Heart left ventricle (tissue), 16 donors: ENCODE data around the gene NPTX1. TPM values are rescaled to one million over a fixed set of nuclear protein-coding genes. Genes with fewer than 3 reads are reported as not detected.

Source experiments
- ATAC-seq, 4 donors: fragments of 200-7000 bp; cut with Tn5 transposase; one replicate each; pipeline ENCODE4 v1.9.1; 2020 to 2022; ENCODE audit warnings: moderate library complexity in 4 of 4, mild to moderate bottlenecking in 3 of 4, moderate number of reproducible peaks in 1 of 4
- DNase-seq, 5 donors: peaks; one replicate each; pipeline ENCODE4 v3.0.0-alpha.2; 2020
- H3K27ac ChIP-seq, 12 donors: fragments of 200-600 bp; sonication (generic) in 4 of 12; one replicate each; pipeline versions ENCODE4 v1.5.0 to v1.8.0; 2016 to 2022; ENCODE audit warnings: mild to moderate bottlenecking in 2 of 12
- H3K27me3 ChIP-seq, 9 donors: fragments of 200-600 bp; sonication (generic) in 2 of 9; one replicate each; pipeline versions ENCODE4 v1.5.1 to v1.8.0; 2016 to 2022; ENCODE audit warnings: mild to moderate bottlenecking in 3 of 9
- H3K36me3 ChIP-seq, 9 donors: fragments of 200-600 bp; sonication (generic) in 2 of 9; one replicate each; pipeline versions ENCODE4 v1.5.0 to v1.8.0; 2018 to 2022; ENCODE audit warnings: mild to moderate bottlenecking in 2 of 9
- H3K4me1 ChIP-seq, 12 donors: fragments of 200-600 bp; sonication (generic) in 4 of 12; one replicate each; pipeline versions ENCODE4 v1.5.0 to v1.8.0; 2016 to 2022; ENCODE audit warnings: mild to moderate bottlenecking in 3 of 12
- H3K4me3 ChIP-seq, 12 donors: fragments of 200-600 bp; sonication (generic) in 4 of 12; one replicate each; pipeline versions ENCODE4 v1.5.0 to v1.8.0; 2017 to 2022; ENCODE audit warnings: mild to moderate bottlenecking in 9 of 12, moderate library complexity in 4 of 12
- H3K9me3 ChIP-seq, 12 donors: fragments of 200-600 bp; sonication (generic) in 4 of 12; one replicate each; pipeline versions ENCODE4 v1.5.0 to v1.8.0; 2016 to 2022; ENCODE audit warnings: mild to moderate bottlenecking in 1 of 12
- CTCF ChIP-seq, 12 donors: fragments of 200-600 bp; sonication (generic) in 4 of 12; IDR thresholded peaks; one replicate each; pipeline versions ENCODE4 v1.5.0 to v1.8.0; 2018 to 2022; ENCODE audit warnings: antibody characterized with exemption in 12 of 12, mild to moderate bottlenecking in 5 of 12
- POLR2A ChIP-seq, 2 donors: fragments of 450-650 bp; IDR thresholded peaks; one replicate each; pipeline ENCODE4 v1.6.1; 2017; ENCODE audit warnings: antibody characterized with exemption in 2 of 2, mild to moderate bottlenecking in 2 of 2, moderate library complexity in 2 of 2
- WGBS, 4 donors: extraction: QIAGEN DNeasy Blood & Tissue Kit in 2 of 4; methylation state at CpG; one replicate each; pipeline versions ENCODE4 v1.1.5 to v1.1.7; 2013 to 2018; 5-methylcytosine and 5-hydroxymethylcytosine counted together
- intact Hi-C, 10 donors: fragments of 100-400 bp; cut with DNase I; formaldehyde crosslinking; loops; one replicate each; pipeline versions ENCODE4 v1.11.1 to v1.14.2; 2022
- polyA plus RNA-seq, 2 donors: library from polyadenylated mRNA; stranded (reverse); fragments of 200-250 nt; gene quantifications; one replicate each; pipeline ENCODE4 v1.2.3, GENCODE V29; 2013
- total RNA-seq, 9 donors: library from RNA; depleted of rRNA in 2 of 9; stranded (reverse); fragments of >200 nt in 2 of 9; fragmentation: NEBNext Ultra II Directional in 3 of 9; extraction: Animal tissue kit (Norgen Biotek cat#: 25700) in 3 of 9; gene quantifications; one replicate each; pipeline versions ENCODE4 v1.1.0 to v1.2.4, GENCODE V29; 2016 to 2023
- donor health status: ischemic (EF 13 %, LVEDD 7.1; RV severe dilation, severe dysfunction).
- donor health status: healthy with polysubstance abuse.
- donor health status: DM: no; HTN: yes; CAD: no.
- donor health status: DM: no; HTN: no; CAD: no.
- donor health status: ischemic (EF 25% LVEDD 6.9; RV normal size, moderate dysfunction).
- donor health status: ischemic (EF 25% LVEDD 5.7; RV mildly dilated, moderate dysfunction).
- donor health status: healthy.
- donor health status: DM: yes; HTN: yes; CAD: no.
- donor health status: ischemic (EF 35%, LVEDD 5.7; RV mildly dilated, moderate dysfunction).
- donor health status: nonischemic (EF 11% LVEDD 7.7; RV severe dilation, severe dysfunction).
- donor health status: DM: yes; HTN: yes; CAD: no.
- donor health status: PGD.
- donor health status: ischemic (EF 29% LVEDD 5.4; RV normal size, mild dysfunction).
- donor health status: nonischemic (EF 23%, LVEDD 6.1; RV moderate dilation, normal function).

The NPTX1 gene
- total and polyA plus RNA-seq, 11 donors = 0.01 to 0.58 (median 0.09) TPM; not detected in 7

DNA sequence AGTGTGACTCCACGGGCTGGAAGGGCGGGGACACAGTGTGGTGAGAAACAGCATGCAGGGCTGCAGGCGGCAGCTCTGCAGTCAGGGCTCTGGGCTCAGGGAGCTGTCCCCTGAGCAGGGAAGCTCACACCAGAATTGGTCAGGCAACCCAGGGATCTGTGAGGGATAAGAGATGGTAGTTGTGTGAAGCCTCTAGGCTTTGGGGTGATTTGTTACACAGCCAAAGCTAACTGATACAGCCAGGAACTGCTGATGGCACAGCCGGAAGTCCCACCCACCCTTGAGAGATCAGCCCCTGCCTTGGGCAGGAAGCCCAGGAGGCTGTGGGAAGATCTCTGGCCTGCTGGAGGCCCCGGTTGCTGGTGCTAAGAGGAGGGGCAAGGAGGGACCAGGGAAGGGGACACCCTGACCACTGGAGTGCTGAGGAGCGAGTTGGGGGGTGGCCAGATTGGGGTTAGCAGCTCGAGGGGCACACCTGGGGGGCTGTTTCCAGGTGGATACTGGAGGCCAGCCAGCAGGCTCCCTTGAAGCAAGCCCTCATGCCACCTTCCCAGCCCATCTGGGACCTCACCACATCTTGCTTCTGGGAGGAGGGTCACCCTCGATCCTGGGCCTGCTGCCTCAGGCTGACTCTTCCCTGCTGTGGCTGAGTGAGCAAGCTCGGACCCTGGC, 25.2 kb downstream of the NPTX1 start:
- DNase-seq (no peak), ATAC-seq (no peak)
- 74 to 87% (median 83%) methylated on average over 5 to 9 of the region's 9 CpGs for whole genome bisulfite sequencing, 4 donors
- Histone ChIP-seq H3K9me3 (no peaks in the 10 kb centered on the region), H3K36me3 (no peaks in the 10 kb centered on the region), H3K4me3 (no peak overlapping the region), H3K27ac (peak overlapping the region in 1 of 12 donors; percentile 58), H3K27me3 (no peaks in the 10 kb centered on the region), H3K4me1 (peaks cover 0 to 21% (median 14%) of the 10 kb centered on the region in 12 donors)
- no peak for TF ChIP-seq CTCF (IDR thresholded peaks at IDR 0.05)
- no peak for TF ChIP-seq POLR2A (IDR thresholded peaks at IDR 0.05)
- intact Hi-C loops = no loop called here

GRCh38 chr17:80449930-80450576, 26.4 kb downstream of the NPTX1 start:
- no peaks in the 10 kb centered on the region for H3K27me3 ChIP-seq
- ATAC-seq = no peak
- H3K36me3 ChIP-seq = no peaks in the 10 kb centered on the region
- 42 to 53% (median 49%) methylated on average over 14 to 18 of the region's 18 CpGs for WGBS, 4 donors
- H3K4me3 ChIP-seq = no peak overlapping the region
- peak overlapping the region in 1 of 12 donors; percentile 58 for H3K27ac ChIP-seq
- no peak for DNase-seq
- H3K4me1 ChIP-seq = peaks cover 0 to 12% (median 6%) of the 10 kb centered on the region in 12 donors
- intact Hi-C loops = no loop called here
- TF ChIP-seq POLR2A (IDR thresholded peaks at IDR 0.05) (no peak), CTCF (IDR thresholded peaks at IDR 0.05) (no peak)
- no peaks in the 10 kb centered on the region for H3K9me3 ChIP-seq

- TF ChIP-seq CTCF (IDR thresholded peaks at IDR 0.05) (no peak), POLR2A (IDR thresholded peaks at IDR 0.05) (no peak)
- WGBS, 4 donors = 77 to 88% (median 80%) methylated on average over 19 to 27 of the region's 27 CpGs
- Histone ChIP-seq H3K4me1 (peaks cover 0 to 12% (median 6%) of the 10 kb centered on the region in 12 donors), H3K9me3 (no peaks in the 10 kb centered on the region), H3K27ac (peak overlapping the region in 1 of 12 donors; percentile 58), H3K36me3 (no peaks in the 10 kb centered on the region), H3K27me3 (no peaks in the 10 kb centered on the region), H3K4me3 (no peak overlapping the region)
- intact Hi-C loops = no loop called here
- DNase-seq (no peak), ATAC-seq (no peak)
Measured at GRCh38 chr17:80449194-80449929, 27.0 kb downstream of the NPTX1 start.

- intact Hi-C loops = no loop called here
- DNase-seq = no peak
- Histone ChIP-seq H3K36me3 (no peaks in the 10 kb centered on the region), H3K4me3 (no peak overlapping the region), H3K27ac (no peak overlapping the region), H3K27me3 (peaks cover 0 to 4% (median 0%) of the 10 kb centered on the region in 9 donors), H3K9me3 (no peaks in the 10 kb centered on the region), H3K4me1 (no peaks in the 10 kb centered on the region)
- no peak for TF ChIP-seq POLR2A (IDR thresholded peaks at IDR 0.05)
- TF ChIP-seq CTCF (IDR thresholded peaks at IDR 0.05) = no peak
- no peak for ATAC-seq
- 79 to 87% (median 84%) methylated on average over 4 of the region's 4 CpGs for WGBS, 4 donors
Measured at GRCh38 chr17:80447790-80448189, 28.6 kb downstream of the NPTX1 start.
